ENCODE data around the gene PSMD9.

DNA sequence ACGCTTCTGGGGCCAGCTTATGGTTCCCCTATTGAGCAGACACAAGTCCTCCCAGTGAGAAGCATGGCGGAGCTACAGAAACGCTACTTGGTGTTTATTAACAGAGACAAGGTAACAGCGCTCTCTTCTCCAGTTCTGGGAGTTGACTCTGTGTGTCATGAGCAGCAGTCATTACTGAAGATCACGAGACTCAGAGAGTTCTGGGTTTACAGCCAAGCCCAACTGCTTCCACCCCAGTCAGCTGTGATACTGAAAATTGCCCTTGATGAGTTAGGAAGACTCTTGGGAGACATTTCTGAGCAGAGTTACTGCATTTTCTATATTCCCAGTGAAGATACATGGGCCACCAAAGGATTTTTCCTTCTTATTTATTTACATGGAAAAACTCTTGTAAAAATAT lies 78.4 kb downstream of the PSMD9 start:
- TF ChIP-seq, protein P1, sequence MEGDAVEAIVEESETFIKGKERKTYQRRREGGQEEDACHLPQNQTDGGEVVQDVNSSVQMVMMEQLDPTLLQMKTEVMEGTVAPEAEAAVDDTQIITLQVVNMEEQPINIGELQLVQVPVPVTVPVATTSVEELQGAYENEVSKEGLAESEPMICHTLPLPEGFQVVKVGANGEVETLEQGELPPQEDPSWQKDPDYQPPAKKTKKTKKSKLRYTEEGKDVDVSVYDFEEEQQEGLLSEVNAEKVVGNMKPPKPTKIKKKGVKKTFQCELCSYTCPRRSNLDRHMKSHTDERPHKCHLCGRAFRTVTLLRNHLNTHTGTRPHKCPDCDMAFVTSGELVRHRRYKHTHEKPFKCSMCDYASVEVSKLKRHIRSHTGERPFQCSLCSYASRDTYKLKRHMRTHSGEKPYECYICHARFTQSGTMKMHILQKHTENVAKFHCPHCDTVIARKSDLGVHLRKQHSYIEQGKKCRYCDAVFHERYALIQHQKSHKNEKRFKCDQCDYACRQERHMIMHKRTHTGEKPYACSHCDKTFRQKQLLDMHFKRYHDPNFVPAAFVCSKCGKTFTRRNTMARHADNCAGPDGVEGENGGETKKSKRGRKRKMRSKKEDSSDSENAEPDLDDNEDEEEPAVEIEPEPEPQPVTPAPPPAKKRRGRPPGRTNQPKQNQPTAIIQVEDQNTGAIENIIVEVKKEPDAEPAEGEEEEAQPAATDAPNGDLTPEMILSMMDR (IDR thresholded peaks at IDR 0.05; ENCODE audit: poor library complexity) = no peak
- no peak for TF ChIP-seq EZH2 (IDR thresholded peaks at IDR 0.05; ENCODE audit: borderline replicate concordance)
- TF ChIP-seq EZH2phosphoT487 (IDR thresholded peaks at IDR 0.05; ENCODE audit: low read depth, severe bottlenecking, unreplicated experiment) = no peak

All from hepatocyte (in vitro differentiated cells).